ENCODE results near the gene BOLA2B. TPM values are rescaled to one million over a fixed set of nuclear protein-coding genes. Genes with fewer than 3 reads are reported as not detected.

The BOLA2B gene
- total and polyA plus RNA-seq, 2 experiments from 2014 or later: 350 to 659 TPM

DNA sequence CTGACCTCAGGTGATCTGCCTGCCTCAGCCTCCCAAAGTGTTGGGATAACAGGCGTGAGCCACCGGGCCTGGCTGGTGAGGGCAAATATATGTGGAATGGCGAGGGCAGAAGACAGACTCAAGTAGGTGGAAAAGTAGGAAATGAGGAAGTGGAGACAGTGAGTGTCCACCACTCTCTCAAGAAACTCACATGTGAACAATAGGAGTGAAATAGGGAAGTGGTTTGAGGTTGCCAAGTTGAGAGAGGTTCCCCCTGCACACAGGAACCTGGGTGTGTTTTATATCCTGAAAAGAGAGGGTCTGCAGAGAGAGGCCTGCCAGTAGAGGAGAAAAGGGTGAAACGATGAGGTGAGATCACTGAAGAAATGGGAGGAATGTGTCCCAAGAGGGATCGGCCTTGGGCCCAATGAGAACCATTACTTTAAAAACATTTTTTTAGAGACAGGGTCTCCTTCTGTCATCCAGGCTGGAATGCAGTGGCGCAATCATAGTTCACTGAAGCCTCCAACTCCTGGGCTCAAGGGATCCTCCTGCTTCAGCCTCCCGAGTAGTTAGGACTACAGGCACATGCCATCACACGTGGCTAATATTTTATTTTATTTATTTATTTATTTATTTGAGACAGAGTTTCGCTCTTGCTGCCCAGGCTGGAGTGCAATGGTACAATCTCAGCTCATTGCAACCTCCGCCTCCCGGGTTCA is 27.1 kb downstream of the BOLA2B start (continued):
- TF ChIP-seq, protein P1, sequence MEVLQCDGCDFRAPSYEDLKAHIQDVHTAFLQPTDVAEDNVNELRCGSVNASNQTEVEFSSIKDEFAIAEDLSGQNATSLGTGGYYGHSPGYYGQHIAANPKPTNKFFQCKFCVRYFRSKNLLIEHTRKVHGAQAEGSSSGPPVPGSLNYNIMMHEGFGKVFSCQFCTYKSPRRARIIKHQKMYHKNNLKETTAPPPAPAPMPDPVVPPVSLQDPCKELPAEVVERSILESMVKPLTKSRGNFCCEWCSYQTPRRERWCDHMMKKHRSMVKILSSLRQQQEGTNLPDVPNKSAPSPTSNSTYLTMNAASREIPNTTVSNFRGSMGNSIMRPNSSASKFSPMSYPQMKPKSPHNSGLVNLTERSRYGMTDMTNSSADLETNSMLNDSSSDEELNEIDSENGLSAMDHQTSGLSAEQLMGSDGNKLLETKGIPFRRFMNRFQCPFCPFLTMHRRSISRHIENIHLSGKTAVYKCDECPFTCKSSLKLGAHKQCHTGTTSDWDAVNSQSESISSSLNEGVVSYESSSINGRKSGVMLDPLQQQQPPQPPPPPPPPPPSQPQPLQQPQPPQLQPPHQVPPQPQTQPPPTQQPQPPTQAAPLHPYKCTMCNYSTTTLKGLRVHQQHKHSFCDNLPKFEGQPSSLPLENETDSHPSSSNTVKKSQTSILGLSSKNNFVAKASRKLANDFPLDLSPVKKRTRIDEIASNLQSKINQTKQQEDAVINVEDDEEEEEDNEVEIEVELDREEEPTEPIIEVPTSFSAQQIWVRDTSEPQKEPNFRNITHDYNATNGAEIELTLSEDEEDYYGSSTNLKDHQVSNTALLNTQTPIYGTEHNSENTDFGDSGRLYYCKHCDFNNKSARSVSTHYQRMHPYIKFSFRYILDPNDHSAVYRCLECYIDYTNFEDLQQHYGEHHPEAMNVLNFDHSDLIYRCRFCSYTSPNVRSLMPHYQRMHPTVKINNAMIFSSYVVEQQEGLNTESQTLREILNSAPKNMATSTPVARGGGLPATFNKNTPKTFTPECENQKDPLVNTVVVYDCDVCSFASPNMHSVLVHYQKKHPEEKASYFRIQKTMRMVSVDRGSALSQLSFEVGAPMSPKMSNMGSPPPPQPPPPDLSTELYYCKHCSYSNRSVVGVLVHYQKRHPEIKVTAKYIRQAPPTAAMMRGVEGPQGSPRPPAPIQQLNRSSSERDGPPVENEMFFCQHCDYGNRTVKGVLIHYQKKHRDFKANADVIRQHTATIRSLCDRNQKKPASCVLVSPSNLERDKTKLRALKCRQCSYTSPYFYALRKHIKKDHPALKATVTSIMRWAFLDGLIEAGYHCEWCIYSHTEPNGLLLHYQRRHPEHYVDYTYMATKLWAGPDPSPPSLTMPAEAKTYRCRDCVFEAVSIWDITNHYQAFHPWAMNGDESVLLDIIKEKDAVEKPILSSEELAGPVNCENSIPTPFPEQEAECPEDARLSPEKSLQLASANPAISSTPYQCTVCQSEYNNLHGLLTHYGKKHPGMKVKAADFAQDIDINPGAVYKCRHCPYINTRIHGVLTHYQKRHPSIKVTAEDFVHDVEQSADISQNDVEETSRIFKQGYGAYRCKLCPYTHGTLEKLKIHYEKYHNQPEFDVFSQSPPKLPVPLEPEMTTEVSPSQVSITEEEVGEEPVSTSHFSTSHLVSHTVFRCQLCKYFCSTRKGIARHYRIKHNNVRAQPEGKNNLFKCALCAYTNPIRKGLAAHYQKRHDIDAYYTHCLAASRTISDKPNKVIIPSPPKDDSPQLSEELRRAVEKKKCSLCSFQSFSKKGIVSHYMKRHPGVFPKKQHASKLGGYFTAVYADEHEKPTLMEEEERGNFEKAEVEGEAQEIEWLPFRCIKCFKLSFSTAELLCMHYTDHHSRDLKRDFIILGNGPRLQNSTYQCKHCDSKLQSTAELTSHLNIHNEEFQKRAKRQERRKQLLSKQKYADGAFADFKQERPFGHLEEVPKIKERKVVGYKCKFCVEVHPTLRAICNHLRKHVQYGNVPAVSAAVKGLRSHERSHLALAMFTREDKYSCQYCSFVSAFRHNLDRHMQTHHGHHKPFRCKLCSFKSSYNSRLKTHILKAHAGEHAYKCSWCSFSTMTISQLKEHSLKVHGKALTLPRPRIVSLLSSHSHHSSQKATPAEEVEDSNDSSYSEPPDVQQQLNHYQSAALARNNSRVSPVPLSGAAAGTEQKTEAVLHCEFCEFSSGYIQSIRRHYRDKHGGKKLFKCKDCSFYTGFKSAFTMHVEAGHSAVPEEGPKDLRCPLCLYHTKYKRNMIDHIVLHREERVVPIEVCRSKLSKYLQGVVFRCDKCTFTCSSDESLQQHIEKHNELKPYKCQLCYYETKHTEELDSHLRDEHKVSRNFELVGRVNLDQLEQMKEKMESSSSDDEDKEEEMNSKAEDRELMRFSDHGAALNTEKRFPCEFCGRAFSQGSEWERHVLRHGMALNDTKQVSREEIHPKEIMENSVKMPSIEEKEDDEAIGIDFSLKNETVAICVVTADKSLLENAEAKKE (CRISPR knock-in tag; IDR thresholded peaks at IDR 0.05): no peak
- TF ChIP-seq, protein P2, sequence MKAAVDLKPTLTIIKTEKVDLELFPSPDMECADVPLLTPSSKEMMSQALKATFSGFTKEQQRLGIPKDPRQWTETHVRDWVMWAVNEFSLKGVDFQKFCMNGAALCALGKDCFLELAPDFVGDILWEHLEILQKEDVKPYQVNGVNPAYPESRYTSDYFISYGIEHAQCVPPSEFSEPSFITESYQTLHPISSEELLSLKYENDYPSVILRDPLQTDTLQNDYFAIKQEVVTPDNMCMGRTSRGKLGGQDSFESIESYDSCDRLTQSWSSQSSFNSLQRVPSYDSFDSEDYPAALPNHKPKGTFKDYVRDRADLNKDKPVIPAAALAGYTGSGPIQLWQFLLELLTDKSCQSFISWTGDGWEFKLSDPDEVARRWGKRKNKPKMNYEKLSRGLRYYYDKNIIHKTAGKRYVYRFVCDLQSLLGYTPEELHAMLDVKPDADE (IDR thresholded peaks at IDR 0.05): no peak
- TF ChIP-seq ZNF114 (CRISPR knock-in tag; IDR thresholded peaks at IDR 0.05) (no peak), NANOG (IDR thresholded peaks at IDR 0.05; ENCODE audit: borderline replicate concordance) (no peak), JUNB (IDR thresholded peaks at IDR 0.05; ENCODE audit: unreplicated experiment) (no peak), STAT1 (IDR thresholded peaks at IDR 0.05; ENCODE audit: unreplicated experiment) (no peak), EZH2 (IDR thresholded peaks at IDR 0.05; ENCODE audit: low read depth, unreplicated experiment) (no peak)

DNA sequence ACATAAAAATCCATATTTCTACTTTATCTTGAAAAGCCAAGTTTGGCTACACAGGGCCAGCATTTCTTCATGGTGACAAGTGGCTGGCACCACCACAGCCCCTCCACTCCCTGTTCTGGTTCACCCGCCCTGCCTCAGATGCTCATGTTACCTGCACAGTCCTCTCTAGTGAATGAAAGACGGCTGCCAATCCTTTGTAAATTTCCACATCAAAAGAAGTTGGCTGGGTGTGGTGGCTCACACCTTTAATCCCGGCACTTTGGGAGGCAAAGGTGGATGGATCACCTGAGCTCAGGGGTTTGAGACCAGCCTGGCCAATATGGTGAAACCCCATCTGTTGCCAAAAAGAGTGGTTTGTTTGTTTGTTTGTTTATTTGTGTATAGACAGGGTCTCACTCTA is 29.9 kb downstream of the BOLA2B start:
- Mint-ChIP-seq H3K9me3 (peaks cover 13% of the 10 kb centered on the region), H3K36me3 (ENCODE audit: low read depth) (peaks cover 3% of the 10 kb centered on the region), H3K4me1 (no peaks in the 10 kb centered on the region), H3K27ac (no peak overlapping the region), H3K27me3 (ENCODE audit: insufficient read depth, low read depth, poor library complexity) (peaks cover 4% of the 10 kb centered on the region), H3K4me3 (no peak overlapping the region)
- Histone ChIP-seq H3K9me2 (ENCODE audit: insufficient read depth) (no peaks in the 10 kb centered on the region), H3K36me3 (ENCODE audit: insufficient read depth) (no peaks in the 10 kb centered on the region), H3K27me3 (ENCODE audit: insufficient read depth) (no peaks in the 10 kb centered on the region), H3K4me1 (ENCODE audit: insufficient read depth) (no peaks in the 10 kb centered on the region), H3F3A (replicated peaks; ENCODE audit: low read depth) (no peaks in the 10 kb centered on the region), H3K79me2 (replicated peaks; ENCODE audit: insufficient read depth) (no peaks in the 10 kb centered on the region), H2AFZ (no peak overlapping the region), H3K4me2 (no peak overlapping the region), H4K20me1 (replicated peaks; ENCODE audit: insufficient read depth) (no peaks in the 10 kb centered on the region), H3K27ac (ENCODE audit: low read depth) (no peak overlapping the region), H3K4me3 (no peak overlapping the region)
- no peak for ATAC-seq
- no peak for DNase-seq (ENCODE audit: low spot score)
- TF ChIP-seq, protein P3, sequence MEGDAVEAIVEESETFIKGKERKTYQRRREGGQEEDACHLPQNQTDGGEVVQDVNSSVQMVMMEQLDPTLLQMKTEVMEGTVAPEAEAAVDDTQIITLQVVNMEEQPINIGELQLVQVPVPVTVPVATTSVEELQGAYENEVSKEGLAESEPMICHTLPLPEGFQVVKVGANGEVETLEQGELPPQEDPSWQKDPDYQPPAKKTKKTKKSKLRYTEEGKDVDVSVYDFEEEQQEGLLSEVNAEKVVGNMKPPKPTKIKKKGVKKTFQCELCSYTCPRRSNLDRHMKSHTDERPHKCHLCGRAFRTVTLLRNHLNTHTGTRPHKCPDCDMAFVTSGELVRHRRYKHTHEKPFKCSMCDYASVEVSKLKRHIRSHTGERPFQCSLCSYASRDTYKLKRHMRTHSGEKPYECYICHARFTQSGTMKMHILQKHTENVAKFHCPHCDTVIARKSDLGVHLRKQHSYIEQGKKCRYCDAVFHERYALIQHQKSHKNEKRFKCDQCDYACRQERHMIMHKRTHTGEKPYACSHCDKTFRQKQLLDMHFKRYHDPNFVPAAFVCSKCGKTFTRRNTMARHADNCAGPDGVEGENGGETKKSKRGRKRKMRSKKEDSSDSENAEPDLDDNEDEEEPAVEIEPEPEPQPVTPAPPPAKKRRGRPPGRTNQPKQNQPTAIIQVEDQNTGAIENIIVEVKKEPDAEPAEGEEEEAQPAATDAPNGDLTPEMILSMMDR (conservative IDR thresholded peaks at IDR 0.05; ENCODE audit: low read depth in 2 of 2): no peak
- TF ChIP-seq ZNF331 (CRISPR knock-in tag; IDR thresholded peaks at IDR 0.05; ENCODE audit: low read depth): no peak
- TF ChIP-seq, protein P2 (IDR thresholded peaks at IDR 0.05): no peak
- no peak for TF ChIP-seq NANOG (IDR thresholded peaks at IDR 0.05; ENCODE audit: borderline replicate concordance)
- no peak for TF ChIP-seq JUNB (IDR thresholded peaks at IDR 0.05; ENCODE audit: unreplicated experiment)
- no peak for TF ChIP-seq POLR2AphosphoS5 (IDR thresholded peaks at IDR 0.05; ENCODE audit: low read depth)
- no peak for TF ChIP-seq CREB1 (CRISPR knock-in tag; IDR thresholded peaks at IDR 0.05; ENCODE audit: low read depth)
- TF ChIP-seq STAT1 (IDR thresholded peaks at IDR 0.05; ENCODE audit: unreplicated experiment): no peak

Measured in GM23338 (cell line).